GM12865 (cell line): ENCODE measurements around the gene MYO1B.

ENCODE experiments used
- DNase-seq: peaks from one replicate; pipeline ENCODE4 v3.0.0; 2010; ENCODE audit warnings: low read depth
- H3K4me3 ChIP-seq: 2 replicates; pipeline ENCODE4 v1.5.1; 2011; ENCODE audit warnings: mild to moderate bottlenecking, low read depth, low read length, control low read depth
- TF ChIP-seq, protein P1 (sequence below): IDR thresholded peaks from 2 replicates; pipeline ENCODE4 v1.5.1; 2011; ENCODE audit warnings: low read length, control low read depth, low read depth, inconsistent platforms; ENCODE audit not compliant: insufficient read depth; ENCODE audit errors: missing control alignments

MYO1B gene

DNA sequence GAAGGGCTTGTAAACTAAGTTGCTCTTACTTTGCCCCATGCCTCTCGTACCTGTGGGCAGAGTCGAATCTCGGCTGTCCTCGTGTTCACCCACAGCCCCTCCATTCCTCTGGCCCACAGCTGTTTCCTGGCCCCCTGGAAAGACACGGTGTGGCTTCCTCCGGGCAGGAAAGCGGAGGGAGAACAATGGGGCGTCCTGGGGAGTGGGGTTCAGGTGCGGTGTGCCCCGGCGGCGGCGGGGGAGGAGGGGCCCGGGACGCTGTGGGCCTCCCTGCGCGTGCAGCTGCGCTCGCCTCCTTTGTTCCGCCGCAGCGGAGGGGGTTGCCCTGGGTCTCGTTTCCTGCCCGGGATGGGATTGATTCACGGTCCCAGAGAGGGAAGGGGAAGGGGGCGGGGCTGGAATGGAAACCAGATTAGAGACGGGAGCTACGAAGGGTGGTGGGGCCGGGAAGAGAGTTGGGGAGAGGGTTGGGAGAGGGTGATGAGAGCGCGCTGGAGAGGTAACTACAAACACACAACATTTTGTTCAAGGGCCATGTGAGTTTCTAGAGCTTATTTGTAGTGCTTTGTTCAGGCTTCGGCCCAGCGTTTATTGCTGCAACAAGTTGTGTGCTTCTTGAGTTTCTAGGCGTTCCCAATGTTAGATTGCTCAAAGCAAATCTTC is 796 bp downstream of the MYO1B start:
- peak overlapping the region; percentile 40 for H3K4me3 ChIP-seq
- no peak for DNase-seq
- TF ChIP-seq, protein P1, sequence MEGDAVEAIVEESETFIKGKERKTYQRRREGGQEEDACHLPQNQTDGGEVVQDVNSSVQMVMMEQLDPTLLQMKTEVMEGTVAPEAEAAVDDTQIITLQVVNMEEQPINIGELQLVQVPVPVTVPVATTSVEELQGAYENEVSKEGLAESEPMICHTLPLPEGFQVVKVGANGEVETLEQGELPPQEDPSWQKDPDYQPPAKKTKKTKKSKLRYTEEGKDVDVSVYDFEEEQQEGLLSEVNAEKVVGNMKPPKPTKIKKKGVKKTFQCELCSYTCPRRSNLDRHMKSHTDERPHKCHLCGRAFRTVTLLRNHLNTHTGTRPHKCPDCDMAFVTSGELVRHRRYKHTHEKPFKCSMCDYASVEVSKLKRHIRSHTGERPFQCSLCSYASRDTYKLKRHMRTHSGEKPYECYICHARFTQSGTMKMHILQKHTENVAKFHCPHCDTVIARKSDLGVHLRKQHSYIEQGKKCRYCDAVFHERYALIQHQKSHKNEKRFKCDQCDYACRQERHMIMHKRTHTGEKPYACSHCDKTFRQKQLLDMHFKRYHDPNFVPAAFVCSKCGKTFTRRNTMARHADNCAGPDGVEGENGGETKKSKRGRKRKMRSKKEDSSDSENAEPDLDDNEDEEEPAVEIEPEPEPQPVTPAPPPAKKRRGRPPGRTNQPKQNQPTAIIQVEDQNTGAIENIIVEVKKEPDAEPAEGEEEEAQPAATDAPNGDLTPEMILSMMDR: no peak

DNA sequence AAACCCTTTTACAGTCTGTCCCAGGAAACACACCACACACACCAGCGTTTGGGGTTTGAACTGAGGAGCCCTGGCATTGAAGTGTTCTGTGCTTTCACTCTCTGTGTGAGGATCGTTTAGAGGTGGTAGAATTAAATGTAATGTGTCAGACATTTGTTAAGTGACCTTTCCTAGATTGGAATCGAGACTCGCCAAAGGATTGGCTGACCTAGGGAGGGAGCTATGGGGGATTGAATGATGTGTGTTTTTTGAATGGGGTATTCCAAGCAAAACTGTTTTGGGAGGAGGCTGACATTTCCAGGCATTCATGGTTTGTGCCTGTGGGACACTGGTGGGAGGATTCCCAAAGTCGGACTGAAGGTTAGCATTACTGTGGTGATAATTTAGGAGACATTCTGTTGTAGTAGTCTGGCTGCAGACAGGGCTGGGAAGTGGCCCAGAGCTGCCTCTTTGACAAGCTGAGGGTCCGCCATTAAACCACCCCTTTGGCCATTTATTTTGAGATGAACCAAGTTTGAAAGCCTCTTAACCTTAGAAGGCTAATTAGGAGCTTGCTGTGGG is 1.7 kb downstream of the MYO1B start:
- H3K4me3 ChIP-seq: no peak overlapping the region
- DNase-seq: no peak
- TF ChIP-seq, protein P1: no peak

DNA sequence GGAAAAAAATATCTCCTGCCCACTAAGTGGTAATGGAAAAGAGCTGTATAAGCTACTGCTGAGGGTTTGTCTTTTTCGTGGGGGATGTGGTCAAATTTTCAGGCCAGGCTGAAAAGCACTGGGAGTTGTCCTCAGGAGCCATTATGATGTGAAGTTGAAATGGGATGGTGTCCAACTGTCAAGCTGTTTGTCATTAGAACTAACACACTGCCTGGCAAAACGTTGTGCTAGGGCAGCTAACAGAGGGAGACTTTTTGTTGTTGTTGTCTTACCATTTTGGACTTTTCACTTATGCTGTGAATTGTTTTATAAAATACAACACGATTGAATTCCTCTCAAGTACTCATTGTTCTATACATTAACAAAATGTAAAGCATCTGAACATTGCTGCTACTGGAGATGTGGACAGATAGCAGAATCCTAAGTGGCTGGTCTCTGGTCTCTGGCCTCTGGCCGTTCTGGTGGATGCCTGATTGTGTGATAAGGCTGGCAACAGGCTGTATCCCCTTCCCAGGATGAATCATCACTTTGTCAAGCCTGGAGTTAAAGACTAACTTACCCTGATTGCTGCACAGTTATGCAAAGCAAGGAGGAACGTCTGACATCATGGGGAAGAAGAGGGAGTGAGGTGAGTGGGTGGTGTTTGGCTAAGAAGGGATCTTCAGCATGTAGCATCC is 2.3 kb downstream of the MYO1B start:
- no peak for DNase-seq
- no peak overlapping the region for H3K4me3 ChIP-seq
- TF ChIP-seq, protein P1: no peak

DNA sequence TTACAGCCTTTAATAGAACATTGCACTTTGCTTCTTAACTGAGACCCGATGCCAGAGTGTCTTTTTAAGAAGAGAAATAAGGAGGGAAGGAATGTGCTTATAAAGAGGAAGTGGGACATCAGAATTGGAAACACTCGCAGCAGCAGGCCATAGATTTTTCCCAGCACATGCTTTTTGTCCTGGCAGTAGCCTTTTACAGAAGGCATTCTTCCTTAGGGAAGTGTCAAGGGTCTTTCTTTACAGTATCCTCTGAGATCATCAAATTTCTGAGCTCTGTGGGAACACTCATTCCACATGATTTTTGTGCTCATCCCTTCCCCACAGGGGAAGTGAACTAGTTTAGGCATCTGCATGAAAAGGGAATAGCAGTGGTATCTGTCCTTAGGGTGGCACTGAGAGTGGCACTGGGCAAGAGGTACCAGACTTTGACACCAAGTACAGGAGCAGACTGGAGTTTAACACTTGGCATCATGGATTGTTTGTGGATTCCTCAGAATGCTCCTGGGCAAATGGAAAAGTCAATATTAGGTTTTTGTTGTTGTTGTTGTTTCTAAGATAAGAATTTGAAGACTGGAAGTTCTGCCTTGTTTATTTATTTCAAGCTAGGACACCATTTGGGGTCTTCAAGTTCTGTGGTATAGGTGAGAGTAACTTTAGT is 4.1 kb downstream of the MYO1B start:
- H3K4me3 ChIP-seq: no peak overlapping the region
- DNase-seq: no peak
- TF ChIP-seq, protein P1: no peak

DNA sequence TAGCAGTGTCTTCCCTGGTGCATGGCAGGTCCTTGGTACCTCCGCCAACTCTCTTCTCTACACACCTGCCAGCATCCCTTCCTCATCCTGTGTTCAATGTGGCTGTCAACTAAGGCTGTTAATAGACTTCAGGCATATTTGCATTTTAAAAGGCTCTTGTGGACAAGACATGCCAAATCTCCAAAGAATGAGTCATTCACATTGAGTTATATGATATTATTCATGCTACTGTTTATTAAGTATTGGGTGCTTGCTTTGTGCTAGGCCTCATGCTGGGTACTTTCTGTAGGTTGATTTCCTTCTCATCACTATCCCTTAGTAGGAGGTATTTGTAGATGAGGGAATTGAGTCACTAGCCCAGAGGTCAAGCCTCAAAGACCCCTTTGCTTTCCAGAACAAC is 5.2 kb downstream of the MYO1B start:
- no peak for DNase-seq
- TF ChIP-seq, protein P1: no peak
- no peak overlapping the region for H3K4me3 ChIP-seq

DNA sequence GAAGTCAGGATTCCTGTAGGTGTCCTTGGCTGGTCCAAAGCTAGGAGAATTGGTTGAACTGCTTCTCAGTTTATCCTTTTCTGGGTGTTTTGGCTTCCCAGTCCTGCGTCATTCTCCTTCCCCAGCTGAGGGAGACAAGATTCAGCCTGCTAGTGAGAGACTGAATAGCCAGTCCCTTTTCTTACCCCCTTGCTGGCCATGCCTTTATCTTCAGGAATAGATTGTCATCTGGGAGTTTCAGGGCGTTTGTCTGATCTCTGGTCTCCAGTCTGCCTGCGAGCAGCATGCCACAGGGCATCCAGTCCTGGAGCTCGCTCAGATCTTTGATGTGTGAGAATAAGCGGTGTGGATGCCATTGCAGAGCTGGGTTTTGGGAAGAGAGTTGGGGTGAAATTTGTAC is 5.8 kb downstream of the MYO1B start:
- TF ChIP-seq, protein P1: no peak
- DNase-seq: no peak
- H3K4me3 ChIP-seq: no peak overlapping the region
